Natural killer cell (primary cell): ENCODE data around the gene ZNF660. TPM values are rescaled to one million over a fixed set of nuclear protein-coding genes. Genes with fewer than 3 reads are reported as not detected.
"Not testable (repeated sequence)": the region's sequence is repeated elsewhere in the genome, so short reads cannot be mapped to it uniquely, and the experiment has no call there.

Experiments
- ATAC-seq, 3 donors: fragments of 150-1000 bp in 2 of 3; fragments of 200-7000 bp in 1 of 3; cut with Tn5 transposase; 1 replicate in 1 of 3; 2 replicates in 2 of 3; pipeline ENCODE4 v1.10.0; 2021; ENCODE audit warnings: mild to moderate bottlenecking in 2 of 3, moderate library complexity in 2 of 3
- DNase-seq, 2 donors: peaks; one replicate each; pipeline versions ENCODE4 v3.0.0 to v3.0.0-alpha.2; 2013 to 2021; ENCODE audit warnings: mixed read lengths in 1 of 2
- H3K27ac ChIP-seq: one replicate; pipeline ENCODE4 v1.5.1; 2013; ENCODE audit warnings: mild to moderate bottlenecking, low read length
- H3K27me3 ChIP-seq: one replicate; pipeline ENCODE4 v1.6.1; 2013; ENCODE audit warnings: low read length; ENCODE audit not compliant: control insufficient read depth, insufficient read depth
- H3K36me3 ChIP-seq: one replicate; pipeline ENCODE4 v1.6.1; 2013; ENCODE audit warnings: low read length; ENCODE audit not compliant: control insufficient read depth, insufficient read depth
- H3K4me1 ChIP-seq: one replicate; pipeline ENCODE4 v1.6.1; 2013; ENCODE audit warnings: low read length; ENCODE audit not compliant: control insufficient read depth, insufficient read depth
- H3K4me3 ChIP-seq: one replicate; pipeline ENCODE4 v1.5.1; 2013; ENCODE audit warnings: low read length
- H3K9me3 ChIP-seq: one replicate; pipeline ENCODE4 v1.6.1; 2013; ENCODE audit warnings: low read length; ENCODE audit not compliant: control insufficient read depth, insufficient read depth
- H3K27ac Mint-ChIP-seq, 2 donors: one replicate each; pipeline ENCODE4 v1.8.0; 2022; ENCODE audit warnings: mild to moderate bottlenecking in 2 of 2, mixed read lengths in 2 of 2, moderate library complexity in 1 of 2
- H3K27me3 Mint-ChIP-seq, 2 donors: one replicate each; pipeline ENCODE4 v1.8.0; 2022; ENCODE audit warnings: low read depth in 2 of 2, mixed read lengths in 2 of 2
- H3K36me3 Mint-ChIP-seq: one replicate; pipeline ENCODE4 v1.8.0; 2022; ENCODE audit warnings: mixed read lengths
- H3K4me1 Mint-ChIP-seq, 2 donors: one replicate each; pipeline ENCODE4 v1.8.0; 2022; ENCODE audit warnings: mixed read lengths in 2 of 2
- H3K4me3 Mint-ChIP-seq: one replicate; pipeline ENCODE4 v1.8.0; 2022; ENCODE audit warnings: mild to moderate bottlenecking, moderate library complexity, mixed read lengths
- H3K9me3 Mint-ChIP-seq, 2 donors: one replicate each; pipeline ENCODE4 v1.8.0; 2022; ENCODE audit warnings: mixed read lengths in 2 of 2
- WGBS: methylation state at CpG from one replicate; pipeline ENCODE4 v1.1.7; 2013; ENCODE audit warnings: missing lambda C conversion rate; ENCODE audit not compliant: insufficient coverage; 5-methylcytosine and 5-hydroxymethylcytosine counted together
- intact Hi-C: fragments of 100-400 bp; cut with micrococcal nuclease; formaldehyde crosslinking; loops from one replicate; pipeline ENCODE4 v1.14.2; 2022
- total RNA-seq, 4 donors: library from RNA; stranded (reverse); fragments of 120-200 nt in 1 of 4; gene quantifications; one replicate each; pipeline versions ENCODE4 v1.2.3 to v1.2.4, GENCODE V29; 2013 to 2022
- TF ChIP-seq, protein P1 (sequence below): fragments of 200-600 bp; IDR thresholded peaks from one replicate; pipeline ENCODE4 v1.8.0; 2022; ENCODE audit warnings: antibody characterized with exemption

ZNF660 gene
- total RNA-seq, result 1 to 10 TPM; 4.6 to 7.7 (median 7.3) TPM
- total RNA-seq (2013), result 6.7 TPM

DNA sequence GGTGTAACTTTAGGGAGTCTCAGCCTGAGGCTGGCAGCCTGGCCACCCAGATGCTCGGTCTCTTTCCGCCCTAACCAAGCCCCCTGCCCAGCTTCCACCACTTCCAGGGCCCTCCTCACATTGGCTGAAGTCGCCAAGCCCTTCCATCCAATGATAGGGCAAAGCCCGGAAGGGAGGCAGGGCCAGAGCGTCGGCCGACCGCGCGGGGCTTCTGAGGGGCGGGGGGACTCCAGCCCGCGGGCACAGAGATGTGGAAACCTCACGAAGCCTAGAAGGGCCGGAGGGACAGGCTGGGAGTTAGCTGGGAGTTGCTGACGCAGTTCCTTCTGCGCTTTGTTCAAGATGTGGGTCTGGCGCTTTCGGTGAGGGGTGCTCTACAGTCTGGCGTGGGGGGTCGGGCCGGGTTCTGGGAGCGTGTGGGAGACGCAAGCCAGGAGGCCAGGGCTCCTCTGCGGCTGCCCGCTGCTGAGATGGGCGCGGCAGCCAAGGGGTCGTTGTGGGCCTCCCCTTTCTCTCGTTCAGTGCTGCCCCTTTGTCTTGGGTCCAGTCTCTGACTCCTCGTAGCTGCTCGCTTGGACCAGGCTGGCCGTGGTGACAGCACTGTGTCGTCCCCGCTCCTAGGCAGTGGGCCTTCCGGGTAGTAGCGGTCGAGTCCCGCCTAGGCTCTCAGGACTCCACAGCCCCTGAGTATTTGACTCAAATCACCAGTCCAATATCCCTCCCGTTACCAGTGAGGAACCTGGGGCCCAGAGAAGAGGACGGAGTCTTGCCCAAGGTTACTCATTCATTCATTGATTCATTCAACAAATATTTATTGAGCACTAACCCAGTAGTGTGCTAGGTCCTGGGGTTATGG is at the start of gene ZNF660:
ZNF660 (plus strand) TSS at position 319 of the 856 bp plus-strand sequence. CDS start 9,230 bp downstream, outside the sequence.
- H3K27me3 Mint-ChIP-seq, result peaks cover 5 to 7% of the 10 kb centered on the region in 2 donors
- DNase-seq, result peak; percentile 8 to 26
- Histone ChIP-seq H3K27me3 (no peaks in the 10 kb centered on the region), H3K27ac (peak within 1 kb of the TSS; percentile 52), H3K4me3 (peak within 1 kb of the TSS; percentile 65), H3K4me1 (peaks cover 13% of the 10 kb centered on the region), H3K36me3 (peaks cover 4% of the 10 kb centered on the region), H3K9me3 (no peaks in the 10 kb centered on the region)
- H3K9me3 Mint-ChIP-seq, result peaks cover 0 to 3% of the 10 kb centered on the region in 2 donors
- 3% methylated on average over 41 of the region's 41 CpGs for WGBS
- TF ChIP-seq, protein P1, sequence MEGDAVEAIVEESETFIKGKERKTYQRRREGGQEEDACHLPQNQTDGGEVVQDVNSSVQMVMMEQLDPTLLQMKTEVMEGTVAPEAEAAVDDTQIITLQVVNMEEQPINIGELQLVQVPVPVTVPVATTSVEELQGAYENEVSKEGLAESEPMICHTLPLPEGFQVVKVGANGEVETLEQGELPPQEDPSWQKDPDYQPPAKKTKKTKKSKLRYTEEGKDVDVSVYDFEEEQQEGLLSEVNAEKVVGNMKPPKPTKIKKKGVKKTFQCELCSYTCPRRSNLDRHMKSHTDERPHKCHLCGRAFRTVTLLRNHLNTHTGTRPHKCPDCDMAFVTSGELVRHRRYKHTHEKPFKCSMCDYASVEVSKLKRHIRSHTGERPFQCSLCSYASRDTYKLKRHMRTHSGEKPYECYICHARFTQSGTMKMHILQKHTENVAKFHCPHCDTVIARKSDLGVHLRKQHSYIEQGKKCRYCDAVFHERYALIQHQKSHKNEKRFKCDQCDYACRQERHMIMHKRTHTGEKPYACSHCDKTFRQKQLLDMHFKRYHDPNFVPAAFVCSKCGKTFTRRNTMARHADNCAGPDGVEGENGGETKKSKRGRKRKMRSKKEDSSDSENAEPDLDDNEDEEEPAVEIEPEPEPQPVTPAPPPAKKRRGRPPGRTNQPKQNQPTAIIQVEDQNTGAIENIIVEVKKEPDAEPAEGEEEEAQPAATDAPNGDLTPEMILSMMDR, result no peak
- peaks cover 27 to 30% of the 10 kb centered on the region in 2 donors for H3K4me1 Mint-ChIP-seq
- peaks cover 20% of the 10 kb centered on the region for H3K36me3 Mint-ChIP-seq
- H3K4me3 Mint-ChIP-seq, result peak within 1 kb of the TSS; percentile 89
- ATAC-seq, result peak; percentile 80 to 91 (median 91)
- intact Hi-C loops, result no loop called here
- H3K27ac Mint-ChIP-seq, result peak within 1 kb of the TSS; percentile 77 to 87

DNA sequence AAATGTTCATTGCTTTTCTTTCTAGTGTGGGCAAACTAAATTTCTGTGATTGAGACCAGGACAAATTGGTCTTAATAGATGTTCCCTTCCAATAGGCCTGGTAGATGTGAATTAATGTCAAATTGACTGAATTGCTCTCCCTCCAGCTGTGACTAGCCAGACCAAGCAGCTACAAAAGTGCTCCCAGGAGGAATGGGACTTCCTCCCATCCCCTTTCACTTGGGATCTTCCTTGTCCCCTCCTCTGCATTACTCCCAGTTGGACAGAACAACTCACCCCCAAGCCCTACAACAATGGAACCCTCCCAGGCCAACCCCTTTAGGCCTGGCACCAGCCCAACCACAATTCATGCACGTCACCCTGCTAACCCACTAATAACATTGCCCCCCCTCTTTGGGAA is 49.4 kb upstream of the ZNF660 start:
- no peak overlapping the region for H3K27ac Mint-ChIP-seq
- H3K9me3 Mint-ChIP-seq, result no peaks in the 10 kb centered on the region
- Histone ChIP-seq H3K4me1 (no peaks in the 10 kb centered on the region), H3K27me3 (peaks cover 5% of the 10 kb centered on the region), H3K36me3 (no peaks in the 10 kb centered on the region), H3K4me3 (no peak overlapping the region), H3K9me3 (no peaks in the 10 kb centered on the region), H3K27ac (no peak overlapping the region)
- H3K4me1 Mint-ChIP-seq, result peaks cover 0 to 5% of the 10 kb centered on the region in 2 donors
- TF ChIP-seq, protein P1, result no peak
- peaks cover 33 to 41% of the 10 kb centered on the region in 2 donors for H3K27me3 Mint-ChIP-seq
- DNase-seq (no peak), ATAC-seq (no peak)
- no peak overlapping the region for H3K4me3 Mint-ChIP-seq
- WGBS, result 8% methylated on average over 1 of the region's 1 CpG
- H3K36me3 Mint-ChIP-seq, result no peaks in the 10 kb centered on the region
- intact Hi-C loops, result no loop called here

DNA sequence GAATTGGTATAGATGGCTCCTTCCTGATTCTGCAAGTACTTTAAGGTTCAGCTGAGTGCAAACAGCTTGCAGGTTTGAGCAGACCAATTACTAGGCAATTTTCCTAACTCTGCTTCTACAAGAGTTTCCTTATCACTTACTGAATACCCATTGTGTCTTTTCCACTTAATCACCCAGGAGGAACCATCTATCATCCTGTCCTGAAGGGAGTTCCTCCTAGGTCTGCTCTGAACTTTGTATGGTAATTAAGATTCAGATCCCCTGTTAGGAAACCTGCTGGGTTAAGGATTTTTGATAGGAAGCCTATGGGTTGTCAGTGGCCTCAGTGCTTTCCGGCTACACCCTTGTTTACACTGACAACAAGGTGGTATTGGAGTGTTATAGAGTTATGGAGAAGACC is 40.0 kb upstream of the ZNF660 start:
- H3K4me1 ChIP-seq, H3K27me3 ChIP-seq, H3K27ac ChIP-seq, H3K36me3 ChIP-seq, H3K36me3 Mint-ChIP-seq, H3K27ac Mint-ChIP-seq, ATAC-seq, intact Hi-C loops, H3K4me3 Mint-ChIP-seq, H3K4me3 ChIP-seq, H3K9me3 ChIP-seq, DNase-seq, H3K9me3 Mint-ChIP-seq, H3K4me1 Mint-ChIP-seq: not testable (repeated sequence)
- 57% methylated on average over 1 of the region's 1 CpG for whole genome bisulfite sequencing
- peaks cover 18 to 31% of the 10 kb centered on the region in 2 donors for H3K27me3 Mint-ChIP-seq
